Neural progenitor cell (in vitro differentiated cells): ENCODE measurements around the gene RBM10.

Experiments
- EZH2 ChIP-seq: fragments of 200-600 bp; sonication (generic); IDR thresholded peaks from 2 replicates; pipeline ENCODE4 v1.6.1; 2017; ENCODE audit warnings: antibody characterized with exemption, mild to moderate bottlenecking, moderate library complexity
- EZH2phosphoT487 ChIP-seq: fragments of 200-600 bp; sonication (generic); IDR thresholded peaks from 2 replicates; pipeline ENCODE4 v1.6.1; 2017; ENCODE audit warnings: antibody characterized with exemption
- TF ChIP-seq, protein P1 (sequence below): fragments of 200-600 bp; sonication (generic); IDR thresholded peaks from 2 replicates; pipeline ENCODE4 v1.5.1; 2017; ENCODE audit warnings: antibody characterized with exemption, mild to moderate bottlenecking

DNA sequence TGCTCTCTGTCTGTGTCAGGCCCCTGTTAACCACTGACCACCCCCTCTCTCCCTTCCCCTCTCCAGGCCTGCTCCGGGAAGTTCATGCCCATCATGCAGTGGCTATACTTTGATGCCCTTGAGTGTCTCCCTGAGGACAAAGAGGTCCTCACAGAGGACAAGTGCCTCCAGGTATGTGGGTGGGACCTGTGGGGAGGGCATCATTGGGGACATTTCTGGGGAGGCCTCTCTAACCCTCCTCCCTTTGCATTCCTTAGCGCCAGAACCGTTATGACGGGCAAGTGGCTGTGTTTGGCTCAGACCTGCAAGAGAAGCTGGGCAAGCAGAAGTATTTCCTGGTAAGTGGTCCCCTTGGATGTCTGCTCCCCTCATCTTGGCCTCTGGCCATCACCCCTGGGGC is 57.9 kb downstream of the RBM10 start:
- TF ChIP-seq, protein P1, sequence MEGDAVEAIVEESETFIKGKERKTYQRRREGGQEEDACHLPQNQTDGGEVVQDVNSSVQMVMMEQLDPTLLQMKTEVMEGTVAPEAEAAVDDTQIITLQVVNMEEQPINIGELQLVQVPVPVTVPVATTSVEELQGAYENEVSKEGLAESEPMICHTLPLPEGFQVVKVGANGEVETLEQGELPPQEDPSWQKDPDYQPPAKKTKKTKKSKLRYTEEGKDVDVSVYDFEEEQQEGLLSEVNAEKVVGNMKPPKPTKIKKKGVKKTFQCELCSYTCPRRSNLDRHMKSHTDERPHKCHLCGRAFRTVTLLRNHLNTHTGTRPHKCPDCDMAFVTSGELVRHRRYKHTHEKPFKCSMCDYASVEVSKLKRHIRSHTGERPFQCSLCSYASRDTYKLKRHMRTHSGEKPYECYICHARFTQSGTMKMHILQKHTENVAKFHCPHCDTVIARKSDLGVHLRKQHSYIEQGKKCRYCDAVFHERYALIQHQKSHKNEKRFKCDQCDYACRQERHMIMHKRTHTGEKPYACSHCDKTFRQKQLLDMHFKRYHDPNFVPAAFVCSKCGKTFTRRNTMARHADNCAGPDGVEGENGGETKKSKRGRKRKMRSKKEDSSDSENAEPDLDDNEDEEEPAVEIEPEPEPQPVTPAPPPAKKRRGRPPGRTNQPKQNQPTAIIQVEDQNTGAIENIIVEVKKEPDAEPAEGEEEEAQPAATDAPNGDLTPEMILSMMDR: no peak
- TF ChIP-seq EZH2 (no peak), EZH2phosphoT487 (no peak)
